Stomach (tissue), 9 donors: ENCODE data around the gene VPS33A. TPM values are rescaled to one million over a fixed set of nuclear protein-coding genes. Genes with fewer than 3 reads are reported as not detected.

Experiments
- DNase-seq, 2 donors: peaks; one replicate each; pipeline versions ENCODE4 v3.0.0 to v3.0.0-alpha.2; 2013 to 2019
- H3K27ac ChIP-seq, 5 donors: fragments of 200-600 bp in 4 of 5; sonication (generic) in 4 of 5; one replicate each; pipeline ENCODE4 v1.5.1; 2013 to 2019; ENCODE audit warnings: mild to moderate bottlenecking in 1 of 5, moderate library complexity in 1 of 5
- H3K27me3 ChIP-seq, 3 donors: fragments of 200-600 bp; sonication (generic); one replicate each; pipeline ENCODE4 v1.5.1; 2017 to 2019; ENCODE audit warnings: mixed run types in 1 of 3
- H3K36me3 ChIP-seq, 4 donors: fragments of 200-600 bp; sonication (generic); 1 replicate in 3 of 4; 2 replicates in 1 of 4; pipeline ENCODE4 v1.5.1; 2016 to 2019
- H3K4me1 ChIP-seq, 4 donors: fragments of 200-600 bp; sonication (generic); one replicate each; pipeline ENCODE4 v1.5.1; 2016 to 2019
- H3K4me3 ChIP-seq, 4 donors: fragments of 200-600 bp; sonication (generic) in 3 of 4; one replicate each; pipeline ENCODE4 v1.5.1; 2016 to 2019; ENCODE audit warnings: mild to moderate bottlenecking in 1 of 4
- H3K9me3 ChIP-seq, 4 donors: fragments of 200-600 bp; sonication (generic); one replicate each; pipeline ENCODE4 v1.5.1; 2016 to 2019
- CTCF ChIP-seq, 7 experiments: fragments of 450-650 bp in 4 of 7; fragments of 200-600 bp in 3 of 7; sonication (generic) in 3 of 7; IDR thresholded peaks; one replicate each; pipeline ENCODE4 v1.5.1; 2016 to 2019; ENCODE audit warnings: antibody characterized with exemption in 7 of 7, control low read depth in 2 of 7, mild to moderate bottlenecking in 1 of 7
- EP300 ChIP-seq: sonication (generic); formaldehyde crosslinking; IDR thresholded peaks from one replicate; pipeline ENCODE4 v1.6.1; 2017; ENCODE audit warnings: antibody characterized with exemption
- POLR2A ChIP-seq, 4 donors: fragments of 450-650 bp; IDR thresholded peaks; one replicate each; pipeline ENCODE4 v1.6.1; 2016; ENCODE audit warnings: antibody characterized with exemption in 4 of 4, control low read depth in 2 of 4, mild to moderate bottlenecking in 1 of 4, moderate library complexity in 1 of 4
- POLR2AphosphoS5 ChIP-seq, 3 donors: sonication (generic); formaldehyde crosslinking; IDR thresholded peaks; one replicate each; pipeline ENCODE4 v1.6.1; 2016; ENCODE audit warnings: antibody characterized with exemption in 3 of 3
- WGBS, 5 donors: extraction: QIAGEN DNeasy Blood & Tissue Kit in 3 of 5; methylation state at CpG; one replicate each; pipeline versions ENCODE4 v1.1.5 to v1.1.7; 2013 to 2018; 5-methylcytosine and 5-hydroxymethylcytosine counted together
- intact Hi-C: fragments of 100-400 bp; cut with DNase I; formaldehyde crosslinking; loops from one replicate; pipeline ENCODE4 v1.15.1; 2023; ENCODE audit warnings: low total_unique reads
- polyA plus RNA-seq, 3 donors: library from polyadenylated mRNA; stranded (reverse); fragments of 200-250 nt; gene quantifications; one replicate each; pipeline ENCODE4 v1.2.3, GENCODE V29; 2013
- total RNA-seq, 5 donors: library from RNA; depleted of rRNA; stranded (reverse); fragments of >200 nt; gene quantifications; one replicate each; pipeline versions ENCODE4 v1.1.0 to v1.2.3, GENCODE V29; 2014 to 2016
- donor health status: healthy with polysubstance abuse.
- donor health status: Bipolar disorder and iron deficiency.
- donor health status: healthy.

The VPS33A gene
- total and polyA plus RNA-seq, 8 donors, result 6.1 to 45.8 (median 12.7) TPM

- no peak overlapping the region for H3K27ac ChIP-seq
- H3K9me3 ChIP-seq, result no peaks in the 10 kb centered on the region
- intact Hi-C loops, result no loop called here
- WGBS, 5 donors, result 88 to 96% (median 90%) methylated on average over 5 of the region's 5 CpGs
- H3K4me1 ChIP-seq, result peaks cover 20 to 36% (median 29%) of the 10 kb centered on the region in 4 donors
- H3K4me3 ChIP-seq, result no peak overlapping the region
- no peaks in the 10 kb centered on the region for H3K27me3 ChIP-seq
- no peak for TF ChIP-seq POLR2AphosphoS5 (IDR thresholded peaks at IDR 0.05)
- no peak for TF ChIP-seq CTCF (IDR thresholded peaks at IDR 0.05)
- no peak for TF ChIP-seq POLR2A (IDR thresholded peaks at IDR 0.05)
- TF ChIP-seq EP300, result no peak
- H3K36me3 ChIP-seq, result peaks cover 19 to 68% (median 56%) of the 10 kb centered on the region in 4 donors
- DNase-seq, result peak in 1 of 2 donors; percentile 29
Observed at GRCh38 chr12:122228092-122228491, 38.2 kb downstream of the VPS33A start.

- TF ChIP-seq POLR2A (IDR thresholded peaks at IDR 0.05) (no peak), POLR2AphosphoS5 (IDR thresholded peaks at IDR 0.05) (no peak), CTCF (IDR thresholded peaks at IDR 0.05) (no peak), EP300 (no peak)
- 84 to 88% (median 87%) methylated on average over 17 of the region's 17 CpGs for WGBS, 5 donors
- intact Hi-C loops, result no loop called here
- no peak overlapping the region for H3K27ac ChIP-seq
- H3K27me3 ChIP-seq, result no peaks in the 10 kb centered on the region
- peak in 1 of 2 donors; percentile 50 for DNase-seq
- peaks cover 13 to 68% (median 56%) of the 10 kb centered on the region in 4 donors for H3K36me3 ChIP-seq
- no peak overlapping the region for H3K4me3 ChIP-seq
- H3K9me3 ChIP-seq, result no peaks in the 10 kb centered on the region
- H3K4me1 ChIP-seq, result peaks cover 20 to 43% (median 33%) of the 10 kb centered on the region in 4 donors
Observed at GRCh38 chr12:122227341-122227740, 39.0 kb downstream of the VPS33A start.

GRCh38 chr12:122226366-122227125, 39.7 kb downstream of the VPS33A start:
- intact Hi-C loops, result no loop called here
- TF ChIP-seq POLR2A (IDR thresholded peaks at IDR 0.05) (no peak), CTCF (IDR thresholded peaks at IDR 0.05) (no peak), POLR2AphosphoS5 (IDR thresholded peaks at IDR 0.05) (peak in 1 of 3 donors; percentile 32)
- no peaks in the 10 kb centered on the region for H3K27me3 ChIP-seq
- H3K9me3 ChIP-seq, result no peaks in the 10 kb centered on the region
- DNase-seq, result no peak
- peak overlapping the region; percentile 63 to 100 (median 71) for H3K27ac ChIP-seq
- 7 to 32% (median 10%) methylated on average over 13 to 55 of the region's 55 CpGs for WGBS, 5 donors
- peaks cover 20 to 43% (median 34%) of the 10 kb centered on the region in 4 donors for H3K4me1 ChIP-seq
- H3K36me3 ChIP-seq, result peaks cover 9 to 67% (median 56%) of the 10 kb centered on the region in 4 donors
- H3K4me3 ChIP-seq, result peak overlapping the region; percentile 45 to 98 (median 50)

GRCh38 chr12:122225683-122226365, 40.5 kb downstream of the VPS33A start, which contains the start of gene DIABLO:
TSS of gene DIABLO (minus strand) at chr12:122226052. CDS start at chr12:122226014, 38 bp downstream.
- intact Hi-C loops, result no loop called here
- Histone ChIP-seq H3K27me3 (no peaks in the 10 kb centered on the region), H3K4me3 (peak within 1 kb of the TSS; percentile 93 to 98 (median 96)), H3K27ac (peak within 1 kb of the TSS; percentile 96 to 100 (median 98)), H3K36me3 (peaks cover 8 to 67% (median 56%) of the 10 kb centered on the region in 4 donors), H3K9me3 (no peaks in the 10 kb centered on the region), H3K4me1 (peaks cover 20 to 48% (median 34%) of the 10 kb centered on the region in 4 donors)
- DNase-seq, result peak; percentile 100
- 0 to 1% (median 0%) methylated on average over 33 to 74 of the region's 74 CpGs for WGBS, 5 donors
- TF ChIP-seq POLR2AphosphoS5 (IDR thresholded peaks at IDR 0.05) (peak; percentile 99), CTCF (IDR thresholded peaks at IDR 0.05) (no peak), POLR2A (IDR thresholded peaks at IDR 0.05) (peak in 2 of 4 donors; percentile 70 to 97)
